Activated CD8-positive, alpha-beta memory T cell treated with anti-CD3 and anti-CD28 coated beads, Interleukin-2, amount 50 U/mL, for 1 hour (primary cell): ENCODE data around the gene OPA3.
"Not testable (repeated sequence)": the region's sequence is repeated elsewhere in the genome, so short reads cannot be mapped to it uniquely, and the experiment has no call there.

Source experiments
- DNase-seq: peaks from one replicate; pipeline ENCODE4 v3.0.0-alpha.2; 2020; ENCODE audit errors: extremely low read depth

OPA3 gene

DNA sequence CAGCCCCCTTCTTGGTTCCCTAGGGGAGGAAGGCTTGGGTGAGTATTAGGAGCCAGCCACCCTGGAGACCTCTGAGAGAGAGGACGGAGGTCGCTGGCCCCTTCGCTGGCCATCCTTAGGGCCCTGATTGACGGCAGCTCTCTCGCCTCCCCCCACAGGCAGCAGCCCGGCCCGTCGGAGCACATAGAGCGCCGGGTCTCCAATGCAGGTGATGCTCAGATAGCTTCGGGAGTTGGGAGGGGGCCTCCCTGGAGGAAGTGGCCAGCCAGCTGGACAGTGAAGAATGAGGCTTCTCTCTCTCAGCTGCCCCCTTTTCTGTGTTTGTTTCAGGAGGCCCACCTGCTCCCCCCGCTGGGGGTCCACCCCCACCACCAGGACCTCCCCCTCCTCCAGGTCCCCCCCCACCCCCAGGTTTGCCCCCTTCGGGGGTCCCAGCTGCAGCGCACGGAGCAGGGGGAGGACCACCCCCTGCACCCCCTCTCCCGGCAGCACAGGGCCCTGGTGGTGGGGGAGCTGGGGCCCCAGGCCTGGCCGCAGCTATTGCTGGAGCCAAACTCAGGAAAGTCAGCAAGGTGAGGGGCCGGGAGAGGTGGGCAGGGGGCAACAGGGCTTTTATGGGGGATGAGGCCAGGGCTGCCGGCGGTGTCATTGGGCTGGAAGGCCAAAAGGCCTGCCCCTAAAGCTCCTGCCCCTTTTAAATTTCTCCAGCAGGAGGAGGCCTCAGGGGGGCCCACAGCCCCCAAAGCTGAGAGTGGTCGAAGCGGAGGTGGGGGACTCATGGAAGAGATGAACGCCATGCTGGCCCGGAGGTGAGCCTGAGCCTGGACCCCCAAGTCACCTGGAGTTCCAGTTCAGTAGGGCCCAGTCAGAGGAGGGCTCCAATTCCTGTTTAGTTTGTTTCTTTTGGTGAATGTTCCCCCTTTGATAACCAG, 62.3 kb downstream of the OPA3 start:
- no peak for DNase-seq

DNA sequence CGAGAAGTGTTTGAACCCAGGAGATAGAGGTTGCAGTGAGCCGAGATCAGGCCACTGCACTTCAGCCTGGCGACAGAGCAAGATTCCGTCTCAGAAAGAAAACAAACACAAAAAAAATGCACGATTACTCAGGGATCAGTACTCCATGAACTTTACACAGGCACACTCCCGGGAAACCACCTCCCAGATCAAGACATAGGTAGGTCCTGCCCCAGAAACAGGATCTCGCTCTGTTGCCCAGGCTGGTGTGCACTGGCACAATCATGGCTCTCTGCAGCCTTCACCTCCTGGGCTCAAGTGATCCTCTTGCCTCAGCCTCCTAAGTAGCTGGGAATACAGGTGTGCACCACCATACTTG, 66.2 kb downstream of the OPA3 start:
- no peak for DNase-seq

DNA sequence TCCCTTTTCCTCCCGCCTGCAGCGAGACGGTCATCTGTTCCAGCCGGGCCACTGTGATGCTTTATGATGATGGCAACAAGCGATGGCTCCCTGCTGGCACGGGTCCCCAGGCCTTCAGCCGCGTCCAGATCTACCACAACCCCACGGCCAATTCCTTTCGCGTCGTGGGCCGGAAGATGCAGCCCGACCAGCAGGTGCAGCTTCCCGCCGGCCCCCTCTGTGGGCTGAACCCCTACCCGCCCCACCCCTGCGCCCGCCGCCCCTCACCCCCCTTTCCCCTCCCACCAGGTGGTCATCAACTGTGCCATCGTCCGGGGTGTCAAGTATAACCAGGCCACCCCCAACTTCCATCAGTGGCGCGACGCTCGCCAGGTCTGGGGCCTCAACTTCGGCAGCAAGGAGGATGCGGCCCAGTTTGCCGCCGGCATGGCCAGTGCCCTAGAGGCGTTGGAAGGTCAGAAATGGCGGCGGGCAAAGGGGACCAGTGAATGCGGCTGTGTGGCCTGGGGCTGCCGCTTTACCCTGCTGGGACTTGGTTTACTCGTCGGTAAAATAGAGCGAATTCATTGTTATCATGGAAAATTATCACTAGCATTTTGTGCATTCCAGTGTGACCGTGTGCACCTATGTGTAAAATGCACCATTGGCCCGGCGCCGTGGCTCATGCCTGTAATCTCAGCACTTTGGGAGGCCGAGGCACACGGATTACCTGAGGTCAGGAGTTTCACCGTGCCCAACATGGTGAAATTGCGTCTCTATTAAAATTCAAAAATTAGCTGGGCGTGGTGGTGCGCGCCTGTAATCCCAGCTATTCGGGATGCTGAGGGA, 66.7 kb downstream of the OPA3 start:
- DNase-seq, result no peak

DNA sequence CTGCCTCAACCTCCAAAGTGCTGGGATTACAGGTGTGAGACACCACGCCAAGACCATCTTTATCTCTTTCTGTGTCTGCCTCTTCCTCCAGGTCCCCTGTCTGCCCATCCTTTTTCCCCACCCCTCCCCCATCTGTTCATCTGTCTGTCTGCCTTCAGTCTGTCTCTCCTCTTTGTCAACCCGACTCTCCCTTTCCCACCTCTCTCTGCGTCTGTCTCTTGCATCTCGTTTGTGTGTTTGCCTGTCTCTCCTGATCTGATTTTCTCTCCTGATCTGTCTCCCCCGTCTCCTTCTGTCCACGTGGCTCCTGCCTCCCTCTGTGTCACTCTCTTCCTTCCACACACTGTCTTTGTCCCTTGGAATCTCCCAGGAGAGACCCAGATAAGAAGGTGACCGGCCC, 67.4 kb downstream of the OPA3 start:
- no peak for DNase-seq

DNA sequence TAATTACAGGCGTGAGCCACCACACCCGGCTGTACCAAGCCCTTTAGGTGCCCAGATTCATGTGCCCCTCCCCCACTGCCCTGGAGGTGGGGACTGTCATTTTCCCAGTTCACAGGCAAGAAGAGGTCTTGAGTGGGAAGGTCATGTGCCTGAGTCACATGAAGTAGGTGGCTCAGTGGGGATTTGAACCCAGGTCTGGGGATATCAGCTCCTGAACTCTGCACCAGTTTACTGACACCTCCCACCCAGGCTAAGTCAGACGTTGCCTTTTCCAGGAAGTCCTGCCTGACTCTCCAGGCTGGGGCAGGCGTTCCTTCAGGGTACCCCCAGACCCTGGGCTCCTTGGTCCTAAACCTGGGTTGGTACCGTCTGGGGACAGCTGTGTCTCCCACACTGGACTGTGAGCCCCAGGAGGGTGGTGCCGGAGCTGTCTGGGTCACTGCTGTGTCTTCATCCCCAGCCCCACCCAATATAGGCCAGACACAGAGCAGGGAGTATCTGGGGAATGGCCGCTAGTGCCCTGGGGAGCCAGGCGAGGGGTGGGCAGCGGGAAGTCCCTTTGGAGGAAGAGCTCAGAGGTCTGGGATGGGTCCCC, 68.7 kb downstream of the OPA3 start:
- DNase-seq, result no peak

DNA sequence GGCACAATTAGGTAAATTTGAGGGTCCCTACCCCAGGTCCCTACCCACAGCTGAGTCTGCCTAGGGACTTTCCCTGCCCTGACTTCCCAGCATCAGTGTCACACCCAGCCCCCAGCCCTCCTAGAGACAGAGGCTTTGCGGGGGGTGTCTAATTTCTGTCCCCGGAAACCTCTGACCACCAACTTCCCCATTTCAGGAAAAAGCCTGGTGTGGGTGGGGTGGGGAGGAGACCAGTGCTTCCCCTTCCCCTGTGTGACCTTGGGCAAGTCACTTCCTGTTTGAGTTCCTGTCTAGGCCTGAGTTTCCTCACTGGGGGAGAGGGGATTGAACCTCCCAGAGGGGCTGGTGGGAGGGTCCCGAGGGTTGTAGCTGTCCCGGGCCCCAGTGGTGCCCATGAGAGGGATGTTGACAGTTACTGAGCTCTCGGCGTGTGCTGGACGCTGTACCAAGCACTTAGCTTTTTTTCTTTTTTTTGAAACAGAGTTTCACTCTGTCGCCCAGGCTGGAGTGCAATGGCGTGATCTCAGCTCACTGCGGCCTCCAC, 69.4 kb downstream of the OPA3 start:
- no peak for DNase-seq

DNA sequence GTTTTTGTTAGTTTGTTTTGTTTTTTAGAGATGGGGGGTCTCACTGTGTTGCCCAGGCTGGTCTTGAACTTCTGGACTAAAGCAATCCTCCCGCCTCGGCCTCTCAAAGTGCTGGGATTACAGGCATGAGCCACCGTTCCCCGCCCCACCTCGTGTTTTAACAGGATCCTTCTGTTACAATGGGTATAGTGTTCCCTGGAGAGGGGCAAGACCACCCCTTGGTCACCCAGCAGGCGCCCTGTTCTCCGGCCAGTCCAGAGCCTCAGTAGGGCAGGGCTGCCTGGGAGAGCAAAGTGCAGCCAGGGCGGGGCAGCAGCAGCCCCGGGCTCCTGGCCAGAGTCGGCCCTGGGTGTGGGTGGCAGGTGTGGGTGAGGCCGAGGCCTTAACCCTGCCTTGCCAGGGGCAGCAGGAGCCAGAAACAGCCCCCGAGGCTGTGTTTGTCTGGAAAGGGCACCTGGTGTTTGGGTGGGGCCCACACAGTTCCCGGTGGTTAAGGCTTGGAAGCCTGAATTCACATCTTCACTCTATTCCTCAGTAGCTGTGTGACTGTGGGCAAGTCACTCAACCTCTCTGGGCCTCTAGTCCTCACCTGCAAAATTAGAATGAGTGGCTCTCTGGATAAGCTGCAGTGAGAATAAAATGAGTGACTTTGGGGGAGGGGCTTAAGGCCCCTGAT, 70.1 kb downstream of the OPA3 start:
- DNase-seq, result no peak

DNA sequence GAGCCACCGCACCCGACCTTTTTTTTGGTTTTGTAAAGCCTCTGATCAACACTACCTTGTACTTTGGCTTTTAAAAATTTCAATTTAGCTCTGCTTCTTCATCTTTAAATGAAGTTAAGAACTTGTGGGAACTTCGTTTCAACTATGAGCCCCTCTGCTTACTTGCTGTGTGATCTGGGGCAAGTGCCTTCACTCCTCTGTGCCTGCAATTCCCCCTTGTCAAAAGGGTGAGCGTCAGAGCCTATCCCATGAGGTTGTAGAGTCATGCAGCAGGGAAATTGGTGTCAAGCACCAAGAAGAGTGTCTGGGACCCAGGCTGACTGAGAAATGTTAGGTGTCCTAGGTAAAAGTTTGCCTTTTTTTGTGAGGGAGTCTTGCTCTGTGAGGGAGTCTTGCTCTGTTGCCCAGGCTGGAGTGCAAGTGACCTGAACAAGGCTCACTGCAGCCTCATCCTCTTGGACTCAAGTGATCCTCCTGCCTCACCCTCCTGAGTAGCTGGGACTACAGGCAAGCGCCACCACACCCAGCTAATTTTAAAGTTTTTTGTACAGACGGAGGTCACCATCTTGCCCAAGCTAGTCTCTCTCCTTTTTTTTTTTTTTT, 71.6 kb downstream of the OPA3 start:
- no peak for DNase-seq

DNA sequence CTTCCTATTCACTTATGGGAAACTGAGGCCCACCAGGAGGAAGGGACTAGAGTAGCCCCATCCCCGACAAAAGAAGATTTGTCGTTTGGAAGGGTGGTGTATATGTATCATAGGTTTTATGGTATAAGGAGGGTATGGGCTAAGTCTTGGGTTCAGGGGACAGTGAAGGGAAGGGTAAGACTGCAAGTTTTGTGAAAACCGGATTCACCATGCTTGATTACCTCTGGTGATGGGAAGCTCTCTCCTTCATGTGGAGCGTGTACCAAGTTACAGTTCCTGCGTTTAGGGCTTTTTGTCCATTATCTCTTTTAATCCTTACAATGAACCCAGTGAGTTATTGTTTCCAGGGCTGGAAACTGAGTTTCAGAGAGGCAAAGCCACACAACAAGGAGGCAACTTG, 73.5 kb downstream of the OPA3 start:
- no peak for DNase-seq

DNA sequence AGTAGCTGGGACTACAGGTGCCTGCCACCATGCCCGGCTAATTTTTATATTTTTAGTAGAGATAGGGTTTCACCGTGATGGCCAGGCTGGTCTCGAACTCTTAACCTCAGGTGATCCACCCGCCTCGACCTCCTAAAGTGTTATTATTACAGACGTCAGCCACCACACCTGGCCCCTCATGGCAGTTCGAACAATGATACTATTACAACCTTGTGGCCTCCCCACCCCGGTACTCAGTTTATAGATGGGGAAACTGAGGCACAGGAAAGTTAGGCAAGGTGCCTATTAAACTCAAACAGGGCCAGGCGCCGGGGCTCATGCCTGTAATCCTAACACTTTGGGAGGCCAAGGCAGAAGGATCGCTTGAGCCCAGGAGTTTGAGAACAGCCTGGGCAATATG, 74.2 kb downstream of the OPA3 start:
- DNase-seq, result not testable (repeated sequence)

DNA sequence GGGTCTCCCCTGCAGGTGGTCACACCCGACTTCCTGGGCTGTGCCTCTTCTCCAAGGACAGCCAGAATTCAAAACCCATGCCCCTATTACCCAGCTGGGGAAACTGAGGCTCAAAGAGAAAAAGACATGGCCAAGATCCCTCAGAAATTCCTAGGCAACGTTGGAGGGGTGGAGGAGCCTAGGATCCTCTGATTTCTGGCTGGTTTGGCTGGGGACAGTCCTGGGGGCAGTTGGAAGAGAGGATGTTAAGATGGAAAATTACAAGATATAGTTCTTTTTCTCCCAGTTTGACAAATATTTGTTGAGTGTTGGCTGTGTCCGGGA, 74.9 kb downstream of the OPA3 start:
- no peak for DNase-seq

DNA sequence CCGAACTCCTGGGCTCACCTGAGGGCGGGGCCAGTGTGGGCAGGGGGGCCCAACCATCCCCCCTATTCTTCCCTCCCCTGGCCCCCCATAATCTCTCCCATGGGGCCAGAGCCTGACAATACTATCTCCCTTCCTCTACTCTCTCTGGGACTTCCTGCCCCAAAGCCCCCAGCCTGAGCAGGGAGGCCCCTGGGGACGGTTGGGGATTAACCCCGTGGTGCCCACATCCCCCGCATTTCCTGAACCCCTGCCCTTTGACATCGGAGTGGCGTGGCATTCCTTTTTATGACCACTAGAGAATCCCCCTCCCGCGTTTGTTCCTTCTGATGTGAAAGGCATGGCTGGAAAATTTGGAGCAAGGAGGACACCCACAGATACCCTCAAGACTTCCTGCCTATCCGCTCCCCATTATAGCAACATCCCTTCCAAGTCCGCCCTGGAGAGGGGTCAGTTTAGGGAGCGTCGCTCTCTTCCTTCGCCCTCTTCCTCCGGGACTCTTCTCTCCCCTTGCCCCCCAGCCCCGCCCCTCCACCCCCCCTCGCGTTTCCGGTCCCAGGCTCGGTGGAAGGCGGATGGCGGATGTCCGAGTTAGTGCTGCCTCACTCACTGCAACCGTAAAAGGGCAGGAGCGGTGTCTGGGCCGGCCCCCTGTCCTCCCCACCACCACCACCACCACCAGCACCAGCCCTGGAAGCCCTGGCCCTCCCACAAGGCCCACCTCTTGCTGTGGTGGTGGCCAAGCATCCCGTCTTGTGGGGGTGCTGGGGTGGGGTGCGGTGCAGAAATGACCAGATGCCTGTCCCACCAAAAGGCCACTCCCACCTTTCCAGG, 75.5 kb downstream of the OPA3 start:
- DNase-seq, result no peak

DNA sequence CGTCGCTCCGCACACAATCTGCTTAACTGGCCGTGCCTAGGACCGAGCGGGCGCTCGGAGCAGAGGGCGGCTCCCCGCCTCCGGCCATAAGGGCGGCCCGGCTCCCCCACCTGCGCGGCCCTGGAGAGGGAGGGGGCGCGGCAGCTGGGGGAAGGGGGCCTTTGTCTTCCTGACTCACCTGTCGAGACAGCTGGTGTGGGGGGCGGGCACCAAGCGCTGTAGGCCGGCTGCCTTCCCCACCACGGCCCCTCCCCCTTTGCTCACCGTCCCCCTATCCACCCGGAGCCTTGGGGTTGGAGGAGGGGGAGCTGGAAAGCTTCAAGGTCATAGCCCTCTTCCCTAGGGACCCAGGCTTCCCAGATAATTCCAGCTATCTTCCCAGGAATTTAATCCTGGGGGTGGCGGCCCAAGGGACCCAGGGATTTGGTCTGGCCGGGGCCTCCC, 76.2 kb downstream of the OPA3 start:
- DNase-seq, result no peak

DNA sequence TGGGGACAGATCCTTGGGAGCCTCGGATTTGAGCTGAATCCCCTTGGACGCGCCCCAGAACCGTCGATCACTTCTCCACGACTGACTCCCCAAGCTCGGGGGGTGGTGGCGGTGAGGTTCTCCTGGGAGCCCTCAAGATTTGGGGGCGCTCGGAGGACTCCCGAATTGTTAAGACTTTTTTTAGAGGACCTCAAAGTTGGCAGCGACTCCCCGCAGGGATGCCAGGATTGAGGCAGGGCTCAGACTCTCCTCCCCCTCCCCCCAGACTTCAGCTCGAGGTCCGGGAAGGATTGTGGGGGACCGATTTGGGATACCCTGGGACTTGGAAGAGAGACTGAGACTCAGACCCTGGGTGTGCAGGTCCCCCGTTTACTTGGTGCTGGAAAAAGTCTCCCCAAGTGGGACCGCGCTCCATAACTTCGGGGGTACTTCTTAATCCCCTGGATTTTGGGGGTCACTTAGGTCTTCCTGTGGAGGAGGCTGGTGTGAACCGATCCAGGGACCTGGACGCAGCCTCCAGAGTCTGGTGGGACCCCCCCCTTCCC, 76.7 kb downstream of the OPA3 start:
- no peak for DNase-seq

DNA sequence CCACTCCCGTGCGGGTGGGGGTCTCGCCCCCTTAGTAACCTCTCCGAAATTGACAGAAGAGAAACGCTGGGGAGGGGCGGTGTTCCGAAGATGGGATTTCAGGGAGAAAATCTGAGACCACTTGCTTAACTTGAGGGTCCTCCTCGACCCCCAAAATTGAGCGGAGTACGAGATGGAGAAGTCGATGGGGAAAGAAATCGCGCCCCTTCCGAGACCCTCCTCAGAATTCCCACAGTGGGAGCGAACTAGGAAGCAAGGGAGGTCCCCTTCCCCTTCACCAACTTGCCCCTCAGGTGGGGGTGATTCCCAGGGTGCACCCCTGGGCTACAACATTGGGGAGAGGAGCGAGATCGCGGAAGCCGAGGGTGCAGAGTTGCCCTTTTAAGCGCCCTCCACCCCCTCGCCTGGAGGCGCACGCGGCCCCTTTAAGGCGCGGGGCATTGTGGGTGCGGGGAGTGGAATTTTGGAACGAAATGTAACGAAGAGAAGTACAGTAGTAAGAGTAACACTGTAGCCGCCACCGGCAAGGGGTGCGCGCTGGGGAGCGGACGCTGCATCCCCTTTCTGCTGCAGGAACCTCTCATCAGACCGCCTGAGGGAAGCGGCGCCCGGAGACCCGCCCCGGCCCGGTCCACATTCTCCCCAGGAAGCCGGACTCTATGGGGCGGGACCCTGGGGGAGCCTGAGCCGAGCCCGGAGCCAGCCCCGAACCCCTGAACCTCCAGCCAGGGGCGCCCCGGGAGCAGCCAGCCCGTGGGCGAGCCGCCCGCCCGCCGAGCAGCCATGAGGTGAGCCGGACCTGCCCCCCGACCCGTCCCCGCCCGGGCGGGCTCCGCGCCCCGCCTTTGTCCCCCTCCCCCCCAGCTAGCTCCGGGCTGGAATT, 77.4 kb downstream of the OPA3 start, which contains the start of gene VASP:
VASP (plus strand) TSS at position 491 of the 883 bp plus-strand sequence; CDS start at position 784, 293 bp downstream.
- peak; percentile 69 for DNase-seq

DNA sequence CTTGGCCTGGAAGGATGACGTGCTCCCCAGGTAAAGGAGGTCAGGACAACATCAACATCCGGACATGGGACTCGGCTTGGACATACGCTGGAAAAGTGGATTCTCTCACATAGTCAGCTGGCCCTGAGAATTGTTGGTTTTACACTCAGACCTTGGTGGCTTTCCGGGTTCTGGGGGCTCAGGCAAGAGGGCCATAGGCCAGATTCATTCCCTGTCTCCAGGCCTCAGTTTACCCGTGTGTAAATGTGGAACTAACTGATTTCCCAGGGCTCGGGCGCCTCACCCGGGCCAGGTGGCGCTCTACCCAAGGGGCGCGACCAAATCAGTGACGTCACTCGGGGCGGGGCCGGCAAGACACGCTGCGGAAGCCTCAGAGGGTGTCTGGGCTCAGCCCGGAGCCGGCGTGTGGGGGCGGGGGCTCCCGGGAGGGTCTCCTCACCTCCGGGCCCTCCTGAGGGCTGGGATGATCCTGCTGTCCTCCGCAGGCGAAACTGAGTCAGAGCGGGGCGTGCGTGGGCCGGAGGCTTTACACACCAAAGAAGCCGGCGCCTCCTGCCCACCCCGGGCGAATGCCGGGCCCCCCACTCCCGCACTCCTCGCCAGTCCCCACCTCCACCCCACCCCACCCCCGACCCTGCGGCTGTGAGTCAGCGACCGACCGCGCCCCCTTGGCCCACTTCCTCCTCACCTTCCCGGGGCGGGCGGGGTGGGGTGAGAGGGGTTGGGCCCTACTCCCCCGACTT, 78.2 kb downstream of the OPA3 start:
- DNase-seq, result peak; percentile 92

DNA sequence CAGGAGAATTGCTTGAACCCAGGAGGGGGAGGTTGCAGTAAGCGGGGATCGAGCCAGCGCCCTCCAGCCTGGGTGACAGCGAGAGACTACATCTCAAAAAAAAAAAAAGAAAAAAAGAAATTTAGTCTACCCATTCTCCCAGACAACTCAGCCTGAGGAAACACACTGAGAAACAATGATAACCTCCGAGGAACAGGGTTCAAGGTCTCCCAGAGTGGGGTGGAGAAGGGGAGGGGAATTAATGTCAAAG, 78.7 kb downstream of the OPA3 start:
- DNase-seq, result no peak

DNA sequence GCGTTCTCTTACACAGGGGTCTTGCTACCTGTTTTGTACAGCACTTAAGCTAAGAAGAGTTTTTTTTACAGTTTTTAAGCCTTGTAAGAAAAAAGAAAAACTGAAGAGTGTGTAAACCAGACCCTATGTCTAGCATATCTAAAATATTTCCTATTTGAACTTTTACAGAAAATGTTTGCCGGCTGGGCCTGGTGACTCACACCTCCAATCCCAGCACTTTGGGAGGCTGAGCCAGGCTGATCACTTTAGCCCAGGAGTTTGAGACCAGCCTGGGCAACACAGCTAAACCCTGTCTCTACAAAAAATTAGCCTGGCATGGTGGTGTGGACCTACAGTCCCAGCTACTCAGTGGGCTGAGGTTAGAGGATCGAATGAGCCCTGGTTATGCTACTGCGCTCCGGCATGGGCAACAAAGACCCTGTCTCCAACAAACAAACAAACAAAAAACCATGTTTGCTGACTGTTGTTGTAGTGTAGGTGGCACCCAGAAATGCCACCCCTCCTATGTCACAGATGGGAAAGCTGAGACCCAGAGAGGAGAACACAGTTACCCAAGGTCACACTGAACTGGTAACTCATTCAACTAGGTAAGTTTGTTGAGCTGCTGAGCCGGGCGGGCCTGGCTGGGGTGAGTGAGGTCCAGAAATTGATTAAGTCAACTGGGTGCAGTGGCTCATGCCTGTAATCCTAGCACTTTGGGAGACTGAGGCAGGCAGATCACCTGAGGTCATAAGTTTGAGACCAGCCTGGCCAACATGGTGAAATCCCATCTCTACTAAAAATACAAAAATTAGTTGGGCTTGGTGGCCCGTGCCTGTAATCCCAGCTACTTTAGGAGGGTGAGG, 79.2 kb downstream of the OPA3 start:
- DNase-seq, result no peak
